ENCODE results near the gene EFS. TPM values are rescaled to one million over a fixed set of nuclear protein-coding genes. Genes with fewer than 3 reads are reported as not detected.

Gene EFS
- polyA plus RNA-seq, 3 donors, result not detected

GRCh38 chr14:23403139-23403438 is 38.1 kb upstream of the EFS start:
- H3K9me3 ChIP-seq (replicated peaks in 1 of 2; ENCODE audit: control insufficient read depth in 1 of 2, insufficient read depth in 1 of 2, low read length in 2 of 2), result no peaks in the 10 kb centered on the region
- peaks cover 5 to 7% of the 10 kb centered on the region in 2 donors for H3K4me1 ChIP-seq (ENCODE audit: control insufficient read depth in 1 of 2, insufficient read depth in 2 of 2, low read length in 2 of 2)
- no peak overlapping the region for H3K9ac ChIP-seq (ENCODE audit: insufficient read depth, low read length, poor library complexity, severe bottlenecking)
- Mint-ChIP-seq H3K9me3 (no peaks in the 10 kb centered on the region), H3K27me3 (ENCODE audit: low read depth in 3 of 3) (peaks cover 3 to 16% (median 5%) of the 10 kb centered on the region in 3 donors), H3K4me3 (no peak overlapping the region), H3K4me1 (peaks cover 19% of the 10 kb centered on the region), H3K36me3 (no peaks in the 10 kb centered on the region), H3K27ac (no peak overlapping the region)
- no peaks in the 10 kb centered on the region for H3K36me3 ChIP-seq (replicated peaks in 1 of 2; ENCODE audit: control insufficient read depth in 1 of 2, insufficient read depth in 2 of 2, low read length in 2 of 2)
- no peaks in the 10 kb centered on the region for H3K27me3 ChIP-seq (ENCODE audit: control insufficient read depth in 2 of 2, insufficient read depth in 2 of 2, low read length in 2 of 2)
- intact Hi-C loops (cut with micrococcal nuclease), result no loop called here
- no peak overlapping the region for H3K4me2 ChIP-seq (replicated peaks; ENCODE audit: extremely low read depth, low read length, poor library complexity, severe bottlenecking)
- TF ChIP-seq CTCF (IDR thresholded peaks at IDR 0.05), result no peak
- H2AFZ ChIP-seq (ENCODE audit: insufficient read depth, low read depth, low read length, poor library complexity, severe bottlenecking), result no peak overlapping the region
- no peaks in the 10 kb centered on the region for H3K79me2 ChIP-seq (ENCODE audit: insufficient read depth, low read length)
- WGBS (ENCODE audit: insufficient coverage), result 49% methylated on average over 7 of the region's 7 CpGs
- no peak overlapping the region for H3K27ac ChIP-seq (ENCODE audit: low read depth in 1 of 2, low read length in 2 of 2)
- no peak overlapping the region for H3K4me3 ChIP-seq (replicated peaks in 1 of 3; ENCODE audit: low read depth in 2 of 3, low read length in 3 of 3)
- DNase-seq, result no peak
- H4K20me1 ChIP-seq (ENCODE audit: insufficient read depth, low read length), result no peaks in the 10 kb centered on the region

- no peak overlapping the region for H2AFZ ChIP-seq (ENCODE audit: insufficient read depth, low read depth, low read length, poor library complexity, severe bottlenecking)
- 82% methylated on average over 21 of the region's 25 CpGs for WGBS (ENCODE audit: insufficient coverage)
- intact Hi-C loops (cut with micrococcal nuclease), result no loop called here
- H3K27ac ChIP-seq (ENCODE audit: low read depth in 1 of 2, low read length in 2 of 2), result no peak overlapping the region
- no peaks in the 10 kb centered on the region for H4K20me1 ChIP-seq (ENCODE audit: insufficient read depth, low read length)
- DNase-seq, result no peak
- TF ChIP-seq CTCF (IDR thresholded peaks at IDR 0.05), result no peak
- no peak overlapping the region for H3K4me2 ChIP-seq (replicated peaks; ENCODE audit: extremely low read depth, low read length, poor library complexity, severe bottlenecking)
- Mint-ChIP-seq H3K4me1 (peaks cover 19% of the 10 kb centered on the region), H3K27me3 (ENCODE audit: low read depth in 3 of 3) (peaks cover 3 to 15% (median 5%) of the 10 kb centered on the region in 3 donors), H3K36me3 (no peaks in the 10 kb centered on the region), H3K4me3 (no peak overlapping the region), H3K27ac (no peak overlapping the region), H3K9me3 (no peaks in the 10 kb centered on the region)
- no peak overlapping the region for H3K9ac ChIP-seq (ENCODE audit: insufficient read depth, low read length, poor library complexity, severe bottlenecking)
- H3K79me2 ChIP-seq (ENCODE audit: insufficient read depth, low read length), result no peaks in the 10 kb centered on the region
- H3K4me3 ChIP-seq (replicated peaks in 1 of 3; ENCODE audit: low read depth in 2 of 3, low read length in 3 of 3), result no peak overlapping the region
- H3K4me1 ChIP-seq (ENCODE audit: control insufficient read depth in 1 of 2, insufficient read depth in 2 of 2, low read length in 2 of 2), result peaks cover 5 to 7% of the 10 kb centered on the region in 2 donors
- no peaks in the 10 kb centered on the region for H3K9me3 ChIP-seq (replicated peaks in 1 of 2; ENCODE audit: control insufficient read depth in 1 of 2, insufficient read depth in 1 of 2, low read length in 2 of 2)
- H3K36me3 ChIP-seq (replicated peaks in 1 of 2; ENCODE audit: control insufficient read depth in 1 of 2, insufficient read depth in 2 of 2, low read length in 2 of 2), result no peaks in the 10 kb centered on the region
- H3K27me3 ChIP-seq (ENCODE audit: control insufficient read depth in 2 of 2, insufficient read depth in 2 of 2, low read length in 2 of 2), result no peaks in the 10 kb centered on the region
Measured at GRCh38 chr14:23402296-23403138, 37.5 kb upstream of the EFS start.

Data from CD14-positive monocyte (primary cell).